Adrenal gland (tissue), 12 donors: ENCODE measurements around the gene DLEU7. TPM values are rescaled to one million over a fixed set of nuclear protein-coding genes. Genes with fewer than 3 reads are reported as not detected.

Experiments
- DNase-seq, 7 donors: peaks; one replicate each; pipeline ENCODE4 v3.0.0-alpha.2; 2019 to 2020
- H3K27ac ChIP-seq, 5 donors: fragments of 200-600 bp; sonication (generic) in 4 of 5; 1 replicate in 3 of 5; 2 replicates in 2 of 5; pipeline versions ENCODE4 v1.5.1 to v1.8.0; 2016 to 2020; ENCODE audit warnings: mild to moderate bottlenecking in 1 of 5
- H3K27me3 ChIP-seq: fragments of 200-600 bp; 2 replicates; pipeline ENCODE4 v1.8.0; 2021
- H3K36me3 ChIP-seq, 2 donors: fragments of 200-600 bp; replicated peaks in 1 of 2; 1 replicate in 1 of 2; 2 replicates in 1 of 2; pipeline versions ENCODE4 v1.5.1 to v1.8.0; 2018 to 2022
- H3K4me1 ChIP-seq, 2 donors: fragments of 200-600 bp; replicated peaks in 1 of 2; 1 replicate in 1 of 2; 2 replicates in 1 of 2; pipeline versions ENCODE4 v1.5.1 to v1.8.0; 2018 to 2021
- H3K4me3 ChIP-seq, 4 donors: fragments of 200-600 bp; sonication (generic) in 3 of 4; one replicate each; pipeline ENCODE4 v1.5.1; 2016 to 2018
- H3K9me3 ChIP-seq, 3 donors: fragments of 200-600 bp; sonication (generic) in 1 of 3; replicated peaks in 1 of 3; 1 replicate in 2 of 3; 2 replicates in 1 of 3; pipeline versions ENCODE4 v1.5.1 to v1.8.0; 2016 to 2021
- CTCF ChIP-seq, 6 experiments: fragments of 450-650 bp in 4 of 6; fragments of 200-600 bp in 2 of 6; sonication (generic) in 1 of 6; IDR thresholded peaks; 1 replicate in 5 of 6; 2 replicates in 1 of 6; pipeline versions ENCODE4 v1.5.1 to v1.8.0; 2016 to 2021; ENCODE audit warnings: antibody characterized with exemption in 6 of 6, mild to moderate bottlenecking in 2 of 6, moderate library complexity in 1 of 6
- POLR2A ChIP-seq, 2 donors: fragments of 450-650 bp; IDR thresholded peaks; one replicate each; pipeline ENCODE4 v1.6.1; 2017; ENCODE audit warnings: antibody characterized with exemption in 2 of 2, mild to moderate bottlenecking in 2 of 2, moderate library complexity in 1 of 2
- WGBS, 4 donors: extraction: QIAGEN DNeasy Blood & Tissue Kit in 2 of 4; methylation state at CpG; one replicate each; pipeline versions ENCODE4 v1.1.5 to v1.1.7; 2013 to 2017; 5-methylcytosine and 5-hydroxymethylcytosine counted together
- intact Hi-C, 2 donors: fragments of 100-400 bp; cut with DNase I; formaldehyde crosslinking; loops; one replicate each; pipeline versions ENCODE4 v1.14.1 to v1.15.0; 2022 to 2023
- polyA plus RNA-seq, 3 donors: library from polyadenylated mRNA; stranded (reverse); fragments of 200-250 nt in 2 of 3; fragments of 350-450 nt in 1 of 3; fragmentation: Illumina TruSeq in 1 of 3; extraction: RNeasy Lipid Tissue Mini Kit (QIAGEN cat#74804) in 1 of 3; gene quantifications; one replicate each; pipeline ENCODE4 v1.2.3, GENCODE V29; 2013 to 2014
- total RNA-seq, 9 donors: library from RNA; depleted of rRNA in 4 of 9; stranded (reverse); fragments of >200 nt in 4 of 9; fragments of 120-200 nt in 1 of 9; fragmentation: NEBNext Ultra II Directional in 1 of 9; extraction: Animal tissue kit (Norgen Biotek cat#: 25700) in 1 of 9; gene quantifications; one replicate each; pipeline versions ENCODE4 v1.1.0 to v1.2.4, GENCODE V29; 2013 to 2023
- donor health status: healthy with polysubstance abuse.
- donor health status: Bipolar disorder and iron deficiency.
- donor health status: DM: yes; HTN: yes; CAD: no.
- donor health status: DM: no; HTN: no; CAD: no.
- donor health status: DM: no; HTN: no; CAD: no.
- donor health status: DM: yes; HTN: yes; CAD: no.

Gene DLEU7
- total and polyA plus RNA-seq, 12 donors, result 0.24 to 2.2 (median 0.50) TPM

DNA sequence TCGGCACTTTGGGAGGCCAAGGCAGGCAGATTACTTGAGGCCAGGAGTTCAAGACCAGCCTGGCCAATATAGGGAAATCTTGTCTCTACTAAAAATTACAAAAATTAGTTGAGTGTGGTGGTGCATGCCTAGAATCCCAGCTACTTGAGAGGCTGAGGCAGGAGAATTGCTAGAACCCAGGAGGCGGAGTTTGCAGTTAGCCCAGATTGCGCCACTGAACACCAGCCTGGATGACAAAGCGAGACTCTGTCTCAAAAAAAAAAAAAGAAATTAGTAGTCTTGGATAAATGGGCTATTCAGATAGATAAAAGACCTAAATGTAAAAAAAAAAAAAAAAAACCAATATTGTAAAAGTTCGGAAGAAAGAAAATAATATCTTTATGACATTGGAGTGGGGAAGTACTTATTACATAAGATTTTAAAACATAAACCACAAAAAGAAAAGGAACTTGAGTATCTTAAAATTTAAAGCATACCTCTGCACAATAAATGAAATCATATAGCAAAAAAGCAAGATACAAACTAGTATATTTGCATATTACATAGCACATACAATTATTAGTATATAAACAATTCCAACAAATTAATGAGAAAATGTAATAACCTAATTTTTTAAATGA, 39.4 kb upstream of the DLEU7 start:
- Histone ChIP-seq H3K9me3 (no peaks in the 10 kb centered on the region), H3K4me1 (no peaks in the 10 kb centered on the region), H3K36me3 (no peaks in the 10 kb centered on the region), H3K27ac (no peak overlapping the region), H3K4me3 (no peak overlapping the region), H3K27me3 (no peaks in the 10 kb centered on the region)
- no peak for TF ChIP-seq POLR2A (IDR thresholded peaks at IDR 0.05)
- TF ChIP-seq CTCF (IDR thresholded peaks at IDR 0.05), result no peak
- 79 to 91% (median 85%) methylated on average over 5 of the region's 5 CpGs for WGBS, 4 donors
- intact Hi-C loops, result no loop called here
- no peak for DNase-seq

GRCh38 chr13:50873991-50874390, 30.5 kb upstream of the DLEU7 start:
- intact Hi-C loops, result no loop called here
- 81 to 88% (median 87%) methylated on average over 2 of the region's 2 CpGs for WGBS, 4 donors

GRCh38 chr13:50873467-50873866, 30.0 kb upstream of the DLEU7 start:
- TF ChIP-seq POLR2A (IDR thresholded peaks at IDR 0.05) (no peak), CTCF (IDR thresholded peaks at IDR 0.05) (no peak)
- intact Hi-C loops, result no loop called here
- no peak for DNase-seq
- no peaks in the 10 kb centered on the region for H3K27me3 ChIP-seq
- H3K36me3 ChIP-seq, result no peaks in the 10 kb centered on the region
- no peak overlapping the region for H3K4me3 ChIP-seq
- no peak overlapping the region for H3K27ac ChIP-seq
- no peaks in the 10 kb centered on the region for H3K4me1 ChIP-seq
- WGBS, 4 donors, result 60 to 69% (median 67%) methylated on average over 2 of the region's 2 CpGs
- H3K9me3 ChIP-seq, result no peaks in the 10 kb centered on the region

More at GRCh38 chr13:50873991-50874390, 30.5 kb upstream of the DLEU7 start:
- Histone ChIP-seq H3K4me3 (no peak overlapping the region), H3K27ac (no peak overlapping the region), H3K4me1 (no peaks in the 10 kb centered on the region), H3K27me3 (no peaks in the 10 kb centered on the region), H3K9me3 (no peaks in the 10 kb centered on the region), H3K36me3 (no peaks in the 10 kb centered on the region)
- TF ChIP-seq CTCF (IDR thresholded peaks at IDR 0.05) (no peak), POLR2A (IDR thresholded peaks at IDR 0.05) (no peak)
- DNase-seq, result no peak

DNA sequence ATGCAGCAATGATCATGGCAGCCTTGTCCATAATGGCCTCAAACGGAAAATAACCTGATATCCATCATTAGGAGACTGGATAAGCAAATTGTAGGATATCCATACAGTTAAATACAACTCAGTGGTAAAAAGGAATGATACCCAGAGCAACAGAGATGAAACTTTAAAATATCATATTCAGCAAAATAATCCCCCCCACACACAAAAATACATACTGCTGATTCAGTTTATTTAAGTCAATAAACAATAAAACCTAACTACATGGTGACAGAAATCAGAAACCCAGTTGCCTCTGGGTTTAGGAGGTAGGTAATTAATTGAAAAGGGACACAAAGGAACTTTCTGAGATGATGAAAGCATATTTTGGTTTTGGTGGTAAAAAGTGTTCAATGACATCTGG, 27.9 kb upstream of the DLEU7 start:
- intact Hi-C loops, result no loop called here

More for the DNA sequence above, 27.9 kb upstream of the DLEU7 start:
- H3K4me3 ChIP-seq, result no peak overlapping the region
- H3K9me3 ChIP-seq, result no peaks in the 10 kb centered on the region
- H3K4me1 ChIP-seq, result no peaks in the 10 kb centered on the region
- DNase-seq, result no peak
- no peak overlapping the region for H3K27ac ChIP-seq
- no peaks in the 10 kb centered on the region for H3K27me3 ChIP-seq
- no peaks in the 10 kb centered on the region for H3K36me3 ChIP-seq
- TF ChIP-seq CTCF (IDR thresholded peaks at IDR 0.05), result no peak
- no peak for TF ChIP-seq POLR2A (IDR thresholded peaks at IDR 0.05)
- WGBS, 4 donors, result 69 to 83% (median 75%) methylated on average over 1 of the region's 1 CpG
